HG03565 (cell line): ENCODE results near the gene KCNAB1.

ENCODE experiments used
- ATAC-seq: cut with Tn5 transposase; IDR thresholded peaks from one replicate; pipeline ENCODE4 v1.9.1; 2021; ENCODE audit warnings: mild to moderate bottlenecking, moderate library complexity; ENCODE audit not compliant: unreplicated experiment

The KCNAB1 gene

GRCh38 chr3:156433910-156434309 is 313.5 kb downstream of the KCNAB1 start:
- no peak for ATAC-seq

DNA sequence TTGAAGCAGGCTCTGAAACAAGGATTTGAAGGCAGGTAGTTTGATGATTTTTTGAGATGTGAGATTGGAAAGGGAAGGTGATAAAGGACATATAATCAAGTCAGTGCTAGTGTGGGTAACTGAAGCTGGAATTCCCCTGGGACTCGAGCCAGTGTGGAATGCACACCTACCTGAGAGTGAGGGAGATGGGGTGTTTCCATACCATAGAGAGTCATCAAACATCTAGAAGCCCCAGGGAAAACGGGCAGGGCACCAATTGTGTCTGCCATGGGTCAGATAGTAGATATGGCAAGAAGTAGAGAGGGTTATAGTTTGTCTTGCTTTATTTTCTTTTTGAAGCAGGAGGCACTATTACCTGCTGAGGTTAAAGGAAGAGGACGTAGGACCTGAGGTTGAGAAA is 314.5 kb downstream of the KCNAB1 start:
- no peak for ATAC-seq

DNA sequence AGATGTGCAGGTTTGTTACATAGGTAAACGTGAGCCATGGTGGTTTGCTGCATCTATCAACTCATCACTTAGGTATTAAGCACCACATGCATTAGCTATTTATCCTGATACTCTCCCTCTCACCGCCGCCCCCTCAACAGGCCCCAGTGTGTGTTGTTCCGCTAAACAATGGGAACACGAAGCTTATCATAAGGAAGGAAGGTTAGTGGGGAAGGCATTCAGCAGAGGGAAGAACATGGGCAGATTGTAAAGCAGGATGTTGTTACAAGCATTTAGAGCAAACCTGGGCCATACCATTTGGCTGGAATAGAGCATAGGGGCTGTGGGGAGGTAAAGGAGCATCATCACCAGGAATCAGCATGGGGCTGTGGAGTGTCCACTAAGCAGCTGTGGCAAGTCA is 322.7 kb downstream of the KCNAB1 start:
- ATAC-seq: no peak

GRCh38 chr3:156445117-156446090 is 325.0 kb downstream of the KCNAB1 start:
- ATAC-seq: no peak

- ATAC-seq: peak; percentile 56
Observed at GRCh38 chr3:156448300-156448699, 327.9 kb downstream of the KCNAB1 start.

DNA sequence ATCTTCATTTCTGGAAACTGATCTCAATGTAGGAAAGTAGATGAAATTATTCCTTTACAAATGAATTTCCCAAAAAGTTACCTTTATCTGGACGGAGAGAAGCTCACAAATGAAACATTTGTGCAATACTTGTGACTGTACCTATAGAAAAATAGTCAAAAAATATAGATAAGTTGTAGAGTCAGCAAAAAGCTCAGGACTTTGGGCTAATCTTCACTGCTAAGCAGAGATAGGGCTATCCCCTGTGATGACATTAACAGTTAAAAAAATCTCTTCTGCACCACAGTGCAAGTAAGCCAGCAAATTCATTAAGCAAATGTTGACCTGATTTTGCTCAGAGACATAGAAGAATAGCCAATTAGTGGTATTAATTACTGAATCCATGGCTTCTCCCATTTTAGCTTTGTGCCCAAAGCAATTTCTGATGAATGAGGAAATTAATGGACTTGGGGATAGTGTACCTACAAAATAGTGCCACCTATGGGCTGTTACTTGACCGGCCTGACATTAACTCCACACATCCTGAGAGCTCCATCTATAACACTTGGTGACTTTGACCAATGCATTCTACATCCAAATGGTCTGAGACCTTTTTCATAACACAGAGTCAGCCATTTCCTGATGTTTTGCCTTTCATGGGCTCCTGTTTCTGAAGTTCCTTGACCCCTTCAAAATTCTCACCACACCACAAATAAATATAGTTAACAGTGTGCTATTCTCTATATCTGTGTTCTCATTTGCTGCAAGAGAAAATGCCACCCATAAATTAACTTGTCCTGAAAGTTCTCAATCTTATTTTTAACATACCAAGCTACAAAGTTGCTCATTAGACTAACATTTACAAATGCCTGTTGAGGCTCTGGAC is 329.6 kb downstream of the KCNAB1 start:
- ATAC-seq: peak; percentile 39

- ATAC-seq: no peak
Observed at GRCh38 chr3:156455839-156456238, 335.5 kb downstream of the KCNAB1 start.

DNA sequence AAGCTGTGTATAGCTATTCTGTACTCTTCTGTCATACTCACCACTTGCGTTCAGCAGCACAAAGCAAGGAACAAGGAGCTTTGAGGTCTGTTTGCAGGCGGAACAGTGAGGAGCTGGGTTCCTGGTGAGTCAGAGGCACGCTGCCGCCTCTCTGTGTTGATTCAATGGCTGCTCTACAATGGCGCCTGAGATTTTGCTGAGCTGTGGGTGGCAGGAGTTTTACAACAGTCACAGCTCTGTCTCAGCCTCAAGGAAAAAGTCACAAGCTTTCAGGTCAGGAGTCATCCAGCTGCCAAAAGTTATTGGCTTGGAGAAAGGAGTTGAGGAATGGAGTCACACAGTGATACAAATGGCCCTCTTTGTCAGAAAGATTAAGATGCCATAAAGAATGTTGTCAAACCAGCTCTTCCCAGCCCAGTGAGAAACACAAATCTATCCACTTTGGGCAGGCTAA is 336.4 kb downstream of the KCNAB1 start:
- no peak for ATAC-seq

DNA sequence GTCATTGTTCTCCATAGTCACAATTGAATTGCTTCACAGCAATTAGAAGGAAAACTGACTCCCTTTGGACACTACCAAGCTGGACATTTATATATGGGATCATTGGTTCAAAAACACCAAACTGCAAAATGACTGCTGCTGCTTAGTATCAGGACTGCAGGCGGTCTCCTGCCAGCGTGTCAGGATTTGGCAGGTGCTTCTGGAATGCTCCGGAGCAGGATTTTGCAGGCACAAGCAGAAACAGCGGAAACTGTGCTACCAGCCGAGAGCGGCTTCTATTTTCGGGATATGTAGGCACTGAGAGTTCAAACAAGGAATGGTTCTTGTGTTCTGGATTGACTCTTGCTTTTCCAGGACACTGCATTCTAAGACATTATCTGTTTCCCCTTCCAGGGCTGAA is 339.1 kb downstream of the KCNAB1 start:
- ATAC-seq: no peak

DNA sequence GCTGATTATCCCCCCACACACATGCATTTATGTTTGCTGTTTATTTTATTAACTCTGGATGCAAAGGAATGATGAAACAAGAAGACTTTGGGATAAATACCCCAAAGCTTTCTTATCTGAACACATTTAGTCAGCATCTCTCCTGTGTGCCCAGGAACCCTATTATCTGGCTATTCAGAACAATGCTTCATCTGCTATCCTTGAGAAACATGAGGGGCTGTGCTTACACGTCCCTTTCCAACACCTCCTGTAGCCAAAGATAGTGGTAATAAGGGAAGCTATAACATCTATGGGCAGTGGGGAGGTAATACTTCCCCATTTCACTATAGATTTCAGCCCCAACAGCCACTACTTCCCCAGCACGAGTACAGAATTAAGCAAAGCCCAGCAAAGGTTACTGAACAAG is 339.8 kb downstream of the KCNAB1 start:
- ATAC-seq: peak; percentile 63

GRCh38 chr3:156461889-156462288 is 341.5 kb downstream of the KCNAB1 start:
- ATAC-seq: no peak

DNA sequence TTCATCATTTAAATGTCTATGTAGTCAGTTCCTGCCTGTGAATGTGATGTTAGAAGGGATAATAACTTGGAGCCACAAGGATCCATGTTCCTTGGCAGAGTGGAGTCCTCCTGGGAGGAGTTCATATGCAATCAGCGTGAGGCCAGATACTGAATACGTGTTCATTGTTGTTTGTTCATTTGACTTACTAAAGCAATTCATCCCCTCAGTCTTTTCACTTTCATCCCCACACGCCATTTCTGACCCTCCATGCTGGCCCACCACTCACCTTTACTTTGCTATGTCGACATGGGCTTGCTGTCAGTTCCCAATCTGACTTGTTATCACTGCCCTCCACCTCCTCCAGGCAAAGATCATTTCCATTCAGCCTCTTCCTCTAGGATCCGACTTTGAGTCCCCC is 342.7 kb downstream of the KCNAB1 start:
- ATAC-seq: no peak

DNA sequence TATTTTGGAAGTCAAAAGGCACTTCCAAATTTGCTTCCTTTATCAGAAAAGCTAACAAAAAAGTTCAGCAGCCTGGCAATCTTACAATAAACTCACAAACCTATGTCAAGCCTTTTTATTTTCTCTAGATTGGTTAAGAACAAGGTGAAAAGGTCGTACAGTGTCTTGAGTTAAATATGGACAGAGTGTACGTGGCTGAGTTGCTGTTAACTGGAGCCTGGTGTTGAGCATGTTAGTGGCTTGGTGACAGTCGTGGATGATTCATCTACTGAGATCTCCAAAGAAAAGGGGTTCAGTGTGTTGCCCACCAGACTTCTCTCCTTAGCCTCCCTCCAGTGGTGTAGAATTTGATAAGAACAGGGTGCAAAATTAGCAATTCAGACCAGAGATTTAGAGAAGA is 344.8 kb downstream of the KCNAB1 start:
- no peak for ATAC-seq

- no peak for ATAC-seq
Observed at GRCh38 chr3:156469456-156469855, 349.1 kb downstream of the KCNAB1 start.

DNA sequence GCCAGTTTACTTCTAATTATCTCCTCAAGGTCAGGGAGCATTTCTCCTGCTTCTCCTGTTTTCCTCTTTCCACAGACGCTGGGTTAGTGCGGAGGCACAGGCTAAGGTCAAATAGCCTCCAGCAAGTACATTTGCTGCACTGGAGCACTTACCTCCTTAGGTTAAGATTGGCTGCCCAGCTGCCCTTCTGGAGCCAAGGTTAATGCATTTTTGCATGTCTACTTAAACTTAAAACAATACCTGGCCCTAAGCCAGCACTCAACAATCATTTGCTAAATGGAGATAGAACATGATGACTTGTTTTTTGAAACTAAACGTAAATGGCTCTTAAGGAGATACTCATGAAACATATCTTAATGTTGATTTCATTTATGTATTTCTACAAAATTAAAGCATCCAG is 351.1 kb downstream of the KCNAB1 start:
- ATAC-seq: no peak

GRCh38 chr3:156472150-156472549 is 351.8 kb downstream of the KCNAB1 start:
- no peak for ATAC-seq

DNA sequence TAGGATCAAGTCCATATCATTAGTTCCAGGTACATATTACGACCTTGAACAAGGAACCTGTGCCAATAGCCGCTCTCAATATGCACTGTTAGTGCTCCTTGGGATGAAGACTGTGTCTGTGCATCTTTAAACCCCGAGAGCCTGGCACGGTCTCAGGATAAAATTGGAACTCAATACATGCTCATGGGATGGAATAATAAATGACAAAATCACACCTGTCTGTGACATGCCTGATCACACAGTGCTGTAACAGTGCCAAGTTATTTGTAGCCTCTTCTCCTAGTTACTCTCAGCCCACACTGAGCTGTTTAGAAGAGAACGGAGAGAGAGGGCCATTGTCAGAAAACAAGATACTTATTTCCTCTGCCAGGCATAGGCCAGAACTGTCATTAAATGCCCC is 352.3 kb downstream of the KCNAB1 start:
- no peak for ATAC-seq

GRCh38 chr3:156473341-156473740 is 353.0 kb downstream of the KCNAB1 start:
- no peak for ATAC-seq

- ATAC-seq: no peak
Observed at GRCh38 chr3:156474560-156475389, 354.4 kb downstream of the KCNAB1 start.

DNA sequence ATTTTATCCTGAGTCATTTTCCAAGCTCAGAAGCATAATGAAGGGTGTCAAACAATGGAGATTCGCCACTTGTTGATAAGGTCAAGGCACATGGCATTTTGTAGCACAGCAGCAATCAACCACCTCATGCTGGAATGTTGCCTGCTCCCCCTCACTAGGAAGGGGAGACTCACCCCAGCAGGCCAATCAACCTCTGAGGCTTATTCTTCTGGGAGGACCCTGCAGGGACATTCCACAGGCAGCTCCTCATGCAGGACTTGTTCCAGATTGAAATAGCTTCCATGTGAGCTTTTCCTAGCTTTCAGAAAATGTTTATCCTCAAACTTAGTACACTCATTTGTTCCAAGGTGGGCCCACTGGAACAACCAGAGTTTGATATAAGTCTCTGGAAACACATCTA is 356.9 kb downstream of the KCNAB1 start:
- no peak for ATAC-seq

- ATAC-seq: no peak
Observed at GRCh38 chr3:156478891-156479290, 358.5 kb downstream of the KCNAB1 start.
